Keratinocyte (primary cell): Measurements from ENCODE around the gene INPP5A.

Experiments used
- CTCF ChIP-seq, 3 experiments: IDR thresholded peaks in 1 of 3; conservative IDR thresholded peaks in 1 of 3; optimal IDR thresholded peaks in 1 of 3; 2 replicates in 2 of 3; 3 replicates in 1 of 3; pipeline versions ENCODE3 to v1.5.1; 2011; ENCODE audit warnings: low read length in 3 of 3, mild to moderate bottlenecking in 3 of 3, moderate library complexity in 2 of 3, control low read depth in 1 of 3, inconsistent platforms in 1 of 3; ENCODE audit not compliant: insufficient read depth in 2 of 3; ENCODE audit errors: extremely low read depth in 1 of 3
- EZH2 ChIP-seq: IDR thresholded peaks from one replicate; pipeline ENCODE4 v1.6.1; 2012; ENCODE audit warnings: inconsistent platforms, mild to moderate bottlenecking, low read length, moderate library complexity

- TF ChIP-seq CTCF (optimal IDR thresholded peaks at IDR 0.05 in 1 of 3, IDR thresholded peaks at IDR 0.05 in 1 of 3, conservative IDR thresholded peaks at IDR 0.05 in 1 of 3; ENCODE audit: extremely low read depth in 1 of 3, insufficient read depth in 2 of 3, low read length in 3 of 3): no peak
- no peak for TF ChIP-seq EZH2
Measured at GRCh38 chr10:132522521-132523411, 14.8 kb upstream of the INPP5A start.
